Naive thymus-derived CD8-positive, alpha-beta T cell (primary cell): ENCODE results near the gene IFIT1. TPM values are rescaled to one million over a fixed set of nuclear protein-coding genes. Genes with fewer than 3 reads are reported as not detected.
"Not testable (repeated sequence)": the region's sequence is repeated elsewhere in the genome, so short reads cannot be mapped to it uniquely, and the experiment has no call there.

Source experiments
- ATAC-seq, 2 donors: fragments of 150-1000 bp; cut with Tn5 transposase in 1 of 2; sonication (Bioruptor Pico), chemical (Tn5 transposase) in 1 of 2; 1 replicate in 1 of 2; 2 replicates in 1 of 2; pipeline ENCODE4 v1.10.0; 2021; ENCODE audit warnings: mild to moderate bottlenecking in 2 of 2, moderate library complexity in 2 of 2
- POLR2A ChIA-PET: fragments of 350-600 bp; sonication (Branson Sonifier 250); formaldehyde crosslinking; loops from one replicate; lab custom pipeline; 2021; ENCODE audit warnings: antibody characterized with exemption; lab: Charles Lee
- DNase-seq, 10 donors: peaks; one replicate each; pipeline versions ENCODE4 v3.0.0 to v3.0.0-alpha.2; 2020 to 2022
- H3K27ac Mint-ChIP-seq, 10 donors: one replicate each; pipeline ENCODE4 v1.8.0; 2020 to 2022; ENCODE audit warnings: mild to moderate bottlenecking in 10 of 10, mixed read lengths in 10 of 10, moderate library complexity in 4 of 10, inconsistent platforms in 1 of 10
- H3K27me3 Mint-ChIP-seq, 5 donors: one replicate each; pipeline ENCODE4 v1.8.0; 2021 to 2022; ENCODE audit warnings: mixed read lengths in 5 of 5
- H3K36me3 Mint-ChIP-seq, 3 donors: one replicate each; pipeline ENCODE4 v1.8.0; 2020 to 2022; ENCODE audit warnings: mixed read lengths in 3 of 3, mild to moderate bottlenecking in 2 of 3, inconsistent platforms in 1 of 3
- H3K4me1 Mint-ChIP-seq, 4 donors: one replicate each; pipeline ENCODE4 v1.8.0; 2021 to 2022; ENCODE audit warnings: mixed read lengths in 4 of 4
- H3K4me3 Mint-ChIP-seq, 10 donors: one replicate each; pipeline ENCODE4 v1.8.0; 2020 to 2022; ENCODE audit warnings: mild to moderate bottlenecking in 10 of 10, mixed read lengths in 10 of 10, moderate library complexity in 6 of 10, inconsistent platforms in 1 of 10
- H3K9me3 Mint-ChIP-seq, 9 donors: one replicate each; pipeline ENCODE4 v1.8.0; 2020 to 2022; ENCODE audit warnings: mixed read lengths in 9 of 9, mild to moderate bottlenecking in 3 of 9, inconsistent platforms in 1 of 9, moderate library complexity in 1 of 9
- polyA plus RNA-seq, 3 donors: library from polyadenylated mRNA; unstranded; fragments of 300-500 nt; fragmentation: Illumina TruSeq; gene quantifications; one replicate each; pipeline ENCODE4 v1.2.3, GENCODE V29; 2021
- total RNA-seq, 8 experiments: library from RNA in 2 of 8; stranded (reverse) in 2 of 8; gene quantifications; one replicate each; pipeline ENCODE4 v1.2.3 and lab custom pipeline; 2021 to 2026

Gene IFIT1
- total and polyA plus RNA-seq, 5 experiments from 2014 or later: 1.0 to 6.9 (median 2.9) TPM

- peaks cover 0 to 2% (median 0%) of the 10 kb centered on the region in 5 donors for H3K27me3 Mint-ChIP-seq
- no peak for ATAC-seq
- H3K27ac Mint-ChIP-seq: peak overlapping the region in 1 of 10 donors; percentile 34
- no peaks in the 10 kb centered on the region for H3K36me3 Mint-ChIP-seq
- DNase-seq: peak in 2 of 10 donors; percentile 29 to 30
- peaks cover 5 to 38% (median 20%) of the 10 kb centered on the region in 4 donors for H3K4me1 Mint-ChIP-seq
- H3K9me3 Mint-ChIP-seq: no peaks in the 10 kb centered on the region
- POLR2A ChIA-PET: interaction anchor here (1.4 kb wide), 1 partner anchor 25 kb away, joined by 4 read pairs; the partner anchor contains the start of gene IFIT5
- no peak overlapping the region for H3K4me3 Mint-ChIP-seq
Observed at GRCh38 chr10:89389254-89389653, 3.2 kb upstream of the IFIT1 start.

DNA sequence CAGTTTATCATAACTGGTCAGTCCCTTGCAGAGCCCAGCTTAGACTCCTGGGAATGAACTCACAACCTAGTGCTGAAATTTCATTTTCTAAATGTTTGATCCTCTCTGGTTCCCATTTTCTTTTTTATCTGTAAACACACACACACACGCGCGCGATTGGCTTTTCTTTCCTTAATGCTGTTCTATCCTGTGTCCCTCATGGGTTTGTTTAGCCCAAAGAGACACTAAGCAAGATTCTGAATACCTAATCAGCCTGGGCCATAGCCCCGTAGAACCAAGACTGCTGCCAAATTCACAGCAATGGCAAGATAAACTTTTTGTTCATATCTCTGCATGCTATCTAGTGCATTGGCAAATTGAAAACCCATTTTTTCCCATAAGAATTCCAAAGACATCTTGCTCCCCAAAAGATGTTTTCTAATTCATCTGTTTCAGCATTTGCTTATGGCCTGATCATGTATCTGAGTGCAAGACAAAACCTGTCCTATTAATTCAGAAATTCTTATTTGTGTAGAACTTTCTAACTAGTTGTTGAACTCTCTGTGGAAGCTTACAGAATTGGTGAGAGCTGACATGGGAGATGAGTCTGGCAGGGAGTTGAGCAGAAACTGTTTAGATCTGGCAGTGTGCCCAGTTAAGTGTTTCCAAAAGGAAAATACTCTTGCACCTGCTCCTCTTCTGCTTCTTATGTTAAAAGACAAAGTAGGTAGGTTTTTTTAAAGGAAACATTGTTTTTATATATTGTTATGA is 1.8 kb upstream of the IFIT1 start:
- DNase-seq: no peak

DNA sequence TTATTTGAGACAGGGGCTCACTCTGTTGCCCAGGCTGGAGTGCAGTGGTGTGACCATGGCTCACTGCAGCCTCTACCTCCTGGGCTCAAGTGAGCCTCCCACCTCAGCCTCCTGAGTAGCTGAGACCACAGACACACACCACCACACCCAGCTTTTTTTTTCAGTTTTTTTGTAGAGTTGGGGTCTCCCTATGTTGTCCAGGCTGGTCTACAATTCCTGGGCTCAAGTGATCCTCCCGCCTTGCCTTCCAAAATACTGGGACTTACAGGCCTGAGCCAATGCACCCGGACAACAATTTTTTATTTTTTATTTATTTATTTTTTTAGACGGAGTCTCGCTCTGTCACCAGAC is 1.2 kb upstream of the IFIT1 start:
- H3K27me3 Mint-ChIP-seq, ATAC-seq, H3K9me3 Mint-ChIP-seq, DNase-seq: not testable (repeated sequence)
- POLR2A ChIA-PET: interaction anchor here (2.8 to 4.4 kb wide), 2 partner anchors 22 to 140 kb away, joined by 19 to 70 read pairs; partner anchors contain the start of genes IFIT5 and LIPA
- Mint-ChIP-seq H3K4me1 (peaks cover 10 to 41% (median 28%) of the 10 kb centered on the region in 4 donors), H3K4me3 (peak overlapping the region in 4 of 10 donors; percentile 34 to 86 (median 48)), H3K27ac (peak overlapping the region in 7 of 10 donors; percentile 35 to 99 (median 82)), H3K36me3 (peaks cover 0 to 12% (median 0%) of the 10 kb centered on the region in 3 donors)

More for the DNA sequence above, 1.8 kb upstream of the IFIT1 start:
- POLR2A ChIA-PET: interaction anchor here (2.8 to 4.4 kb wide), 2 partner anchors 23 to 139 kb away, joined by 19 to 70 read pairs; partner anchors contain the start of genes IFIT5 and LIPA
- Mint-ChIP-seq H3K27me3 (peaks cover 0 to 2% (median 0%) of the 10 kb centered on the region in 5 donors), H3K36me3 (peaks cover 0 to 6% (median 0%) of the 10 kb centered on the region in 3 donors), H3K4me3 (peak overlapping the region in 3 of 10 donors; percentile 38 to 57 (median 39)), H3K9me3 (no peaks in the 10 kb centered on the region), H3K4me1 (peaks cover 10 to 37% (median 28%) of the 10 kb centered on the region in 4 donors), H3K27ac (peak overlapping the region in 8 of 10 donors; percentile 10 to 82 (median 56))
- no peak for ATAC-seq

GRCh38 chr10:89392974-89393373 is 551 bp downstream of the IFIT1 start:
- peak in 2 of 10 donors; percentile 10 to 18 for DNase-seq
- POLR2A ChIA-PET: interaction anchor here (1.0 to 4.4 kb wide), 6 partner anchors 10 to 141 kb away, joined by 3 to 70 read pairs (median 8); partner anchors contain the start of genes IFIT2, IFIT5 and LIPA
- no peaks in the 10 kb centered on the region for H3K27me3 Mint-ChIP-seq
- H3K36me3 Mint-ChIP-seq: peaks cover 0 to 26% (median 1%) of the 10 kb centered on the region in 3 donors
- peak overlapping the region; percentile 87 to 99 (median 91) for H3K27ac Mint-ChIP-seq
- peaks cover 0 to 1% (median 0%) of the 10 kb centered on the region in 9 donors for H3K9me3 Mint-ChIP-seq
- H3K4me3 Mint-ChIP-seq: peak overlapping the region; percentile 86 to 95 (median 88)
- peak; percentile 34 to 48 for ATAC-seq
- peaks cover 13 to 58% (median 32%) of the 10 kb centered on the region in 4 donors for H3K4me1 Mint-ChIP-seq

GRCh38 chr10:89393898-89394297 is 1.5 kb downstream of the IFIT1 start:
- POLR2A ChIA-PET: interaction anchor here (1.5 to 4.4 kb wide), 3 partner anchors 9 to 90 kb away, joined by 3 to 70 read pairs (median 4); partner anchors contain the start of gene IFIT5
- Mint-ChIP-seq H3K27me3 (no peaks in the 10 kb centered on the region), H3K4me3 (peak overlapping the region in 7 of 10 donors; percentile 16 to 95 (median 88)), H3K9me3 (peaks cover 0 to 3% (median 0%) of the 10 kb centered on the region in 9 donors), H3K4me1 (peaks cover 15 to 67% (median 40%) of the 10 kb centered on the region in 4 donors), H3K36me3 (peaks cover 0 to 35% (median 2%) of the 10 kb centered on the region in 3 donors), H3K27ac (peak overlapping the region in 3 of 10 donors; percentile 88 to 90 (median 90))
- no peak for DNase-seq
- no peak for ATAC-seq

GRCh38 chr10:89395141-89395540 is 2.7 kb downstream of the IFIT1 start:
- POLR2A ChIA-PET: no interaction called here
- Mint-ChIP-seq H3K4me3 (peak overlapping the region in 7 of 10 donors; percentile 2 to 79 (median 47)), H3K9me3 (peaks cover 0 to 3% (median 0%) of the 10 kb centered on the region in 9 donors), H3K36me3 (peaks cover 0 to 44% (median 2%) of the 10 kb centered on the region in 3 donors), H3K4me1 (peaks cover 15 to 79% (median 44%) of the 10 kb centered on the region in 4 donors), H3K27ac (peak overlapping the region in 7 of 10 donors; percentile 3 to 61 (median 43)), H3K27me3 (no peaks in the 10 kb centered on the region)
- DNase-seq (no peak), ATAC-seq (no peak)

- peaks cover 9 to 70% (median 17%) of the 10 kb centered on the region in 3 donors for H3K36me3 Mint-ChIP-seq
- no peak for DNase-seq
- peaks cover 0 to 3% (median 0%) of the 10 kb centered on the region in 9 donors for H3K9me3 Mint-ChIP-seq
- no peak for ATAC-seq
- peak overlapping the region in 1 of 10 donors; percentile 53 for H3K4me3 Mint-ChIP-seq
- POLR2A ChIA-PET: no interaction called here
- H3K27ac Mint-ChIP-seq: peak overlapping the region in 1 of 10 donors; percentile 39
- H3K27me3 Mint-ChIP-seq: no peaks in the 10 kb centered on the region
- H3K4me1 Mint-ChIP-seq: peaks cover 11 to 71% (median 31%) of the 10 kb centered on the region in 4 donors
Observed at GRCh38 chr10:89398003-89398749, 5.8 kb downstream of the IFIT1 start.

DNA sequence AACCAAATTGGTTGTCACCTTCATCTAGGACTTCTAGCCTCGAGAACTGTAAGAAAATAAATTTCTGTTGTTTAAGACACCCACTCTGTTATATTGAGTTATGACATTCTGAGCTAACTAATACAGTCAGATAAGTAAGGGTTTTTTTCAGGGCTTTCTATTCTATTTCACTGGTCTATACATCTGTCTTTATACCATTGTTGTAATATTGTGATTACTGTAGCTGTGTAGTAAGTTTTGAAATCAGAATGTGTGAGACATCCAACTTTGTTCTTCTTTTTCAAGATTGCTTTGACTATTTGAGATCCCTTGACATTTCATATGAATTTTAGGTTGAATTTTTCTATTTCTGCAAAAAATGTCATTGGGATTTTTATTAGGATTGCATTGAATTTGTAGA is 7.5 kb downstream of the IFIT1 start:
- peaks cover 0 to 3% (median 0%) of the 10 kb centered on the region in 9 donors for H3K9me3 Mint-ChIP-seq
- H3K36me3 Mint-ChIP-seq: peaks cover 11 to 85% (median 27%) of the 10 kb centered on the region in 3 donors
- no peaks in the 10 kb centered on the region for H3K27me3 Mint-ChIP-seq
- peak overlapping the region in 1 of 10 donors; percentile 60 for H3K27ac Mint-ChIP-seq
- POLR2A ChIA-PET: interaction anchor here (1.0 kb wide), 1 partner anchor 14 kb away, joined by 4 read pairs; the partner anchor contains the start of gene IFIT5
- DNase-seq (no peak), ATAC-seq (no peak)
- peak overlapping the region in 1 of 10 donors; percentile 39 for H3K4me3 Mint-ChIP-seq
- peaks cover 11 to 60% (median 27%) of the 10 kb centered on the region in 4 donors for H3K4me1 Mint-ChIP-seq

GRCh38 chr10:89403043-89403442 is 10.6 kb downstream of the IFIT1 start:
- DNase-seq: no peak
- peaks cover 7 to 36% (median 16%) of the 10 kb centered on the region in 4 donors for H3K4me1 Mint-ChIP-seq
- H3K27me3 Mint-ChIP-seq: no peaks in the 10 kb centered on the region
- POLR2A ChIA-PET: interaction anchor here (1.1 to 3.9 kb wide), 2 partner anchors 10 kb away, joined by 4 to 13 read pairs; partner anchors contain the start of genes IFIT1 and IFIT5
- H3K27ac Mint-ChIP-seq: no peak overlapping the region
- no peak overlapping the region for H3K4me3 Mint-ChIP-seq
- ATAC-seq: no peak
- H3K36me3 Mint-ChIP-seq: peaks cover 11 to 65% (median 27%) of the 10 kb centered on the region in 3 donors
- H3K9me3 Mint-ChIP-seq: peaks cover 0 to 3% (median 0%) of the 10 kb centered on the region in 9 donors

DNA sequence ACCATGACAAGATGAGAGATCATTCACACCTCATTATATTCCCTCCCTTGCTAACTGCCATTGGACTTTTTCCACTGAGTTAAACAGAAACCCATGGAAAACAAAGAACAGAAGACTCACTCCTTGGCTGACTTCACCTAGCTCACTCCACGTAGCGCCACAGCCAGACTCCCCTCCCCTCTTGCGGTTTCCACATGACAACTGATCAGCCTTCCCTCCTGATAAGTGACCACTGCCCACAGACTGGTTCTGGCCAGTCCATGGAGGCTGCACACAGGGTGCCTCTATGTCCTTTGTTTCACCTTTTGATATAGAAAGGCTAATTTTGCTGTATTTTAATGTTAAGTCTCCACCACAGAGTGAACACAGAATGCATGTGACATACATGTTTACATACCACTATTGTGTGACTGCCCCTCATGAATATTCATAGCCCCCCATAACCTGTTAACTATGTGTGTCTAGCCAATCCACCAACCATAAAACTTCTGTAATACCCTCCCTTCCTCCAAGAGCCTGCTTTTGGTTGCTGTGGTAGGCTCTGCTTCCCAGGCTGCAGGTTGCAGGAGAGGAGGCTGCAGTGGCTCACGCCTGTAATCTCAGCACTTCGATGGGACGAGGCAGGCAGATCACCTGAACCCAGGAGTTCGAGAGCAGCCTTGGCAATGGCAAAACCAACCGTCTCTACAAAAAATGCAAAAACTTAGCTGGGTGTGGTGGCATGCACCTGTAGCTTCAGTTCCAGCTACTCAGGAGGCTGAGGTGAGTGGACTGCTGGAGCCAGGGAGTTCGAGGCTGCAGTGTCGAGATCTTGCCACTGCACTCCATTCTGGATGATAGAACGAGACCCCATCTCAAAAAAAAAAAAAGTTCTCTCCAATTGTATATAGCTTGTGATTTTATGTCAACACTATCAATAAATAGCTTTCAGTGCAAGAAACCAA is 12.0 kb downstream of the IFIT1 start:
- no peaks in the 10 kb centered on the region for H3K27me3 Mint-ChIP-seq
- DNase-seq: no peak
- POLR2A ChIA-PET: interaction anchor here (3.9 kb wide), 1 partner anchor 9 kb away, joined by 13 read pairs; the partner anchor contains the start of gene IFIT5
- peaks cover 11 to 53% (median 27%) of the 10 kb centered on the region in 3 donors for H3K36me3 Mint-ChIP-seq
- peaks cover 0 to 2% (median 0%) of the 10 kb centered on the region in 9 donors for H3K9me3 Mint-ChIP-seq
- no peak for ATAC-seq
- peaks cover 6 to 22% (median 8%) of the 10 kb centered on the region in 4 donors for H3K4me1 Mint-ChIP-seq
- peak overlapping the region in 6 of 10 donors; percentile 33 to 82 (median 46) for H3K27ac Mint-ChIP-seq
- no peak overlapping the region for H3K4me3 Mint-ChIP-seq

- H3K4me3 Mint-ChIP-seq, POLR2A ChIA-PET, ATAC-seq, H3K27ac Mint-ChIP-seq, H3K9me3 Mint-ChIP-seq, H3K27me3 Mint-ChIP-seq, DNase-seq: not testable (repeated sequence)
- Mint-ChIP-seq H3K36me3 (peaks cover 11 to 38% (median 23%) of the 10 kb centered on the region in 3 donors), H3K4me1 (peaks cover 4 to 17% (median 11%) of the 10 kb centered on the region in 4 donors)
Observed at GRCh38 chr10:89406178-89406577, 13.8 kb downstream of the IFIT1 start.
